GM18505 (cell line): Measurements from ENCODE around the gene CYFIP1.

ENCODE experiments used
- ATAC-seq: cut with Tn5 transposase; IDR thresholded peaks from one replicate; pipeline ENCODE4 v1.9.1; 2021; ENCODE audit not compliant: unreplicated experiment
- POLR2A ChIP-seq: IDR thresholded peaks from 4 replicates; pipeline ENCODE4 v1.6.1; 2011; ENCODE audit warnings: borderline replicate concordance; ENCODE audit not compliant: insufficient read depth, insufficient read length; ENCODE audit errors: extremely low read depth

CYFIP1 gene

GRCh38 chr15:22831473-22831872 is 148.7 kb downstream of the CYFIP1 start:
- ATAC-seq, result no peak
- no peak for TF ChIP-seq POLR2A

- TF ChIP-seq POLR2A, result no peak
- no peak for ATAC-seq
These were observed 153.0 kb downstream of the CYFIP1 start for GRCh38 chr15:22827125-22827524.

DNA sequence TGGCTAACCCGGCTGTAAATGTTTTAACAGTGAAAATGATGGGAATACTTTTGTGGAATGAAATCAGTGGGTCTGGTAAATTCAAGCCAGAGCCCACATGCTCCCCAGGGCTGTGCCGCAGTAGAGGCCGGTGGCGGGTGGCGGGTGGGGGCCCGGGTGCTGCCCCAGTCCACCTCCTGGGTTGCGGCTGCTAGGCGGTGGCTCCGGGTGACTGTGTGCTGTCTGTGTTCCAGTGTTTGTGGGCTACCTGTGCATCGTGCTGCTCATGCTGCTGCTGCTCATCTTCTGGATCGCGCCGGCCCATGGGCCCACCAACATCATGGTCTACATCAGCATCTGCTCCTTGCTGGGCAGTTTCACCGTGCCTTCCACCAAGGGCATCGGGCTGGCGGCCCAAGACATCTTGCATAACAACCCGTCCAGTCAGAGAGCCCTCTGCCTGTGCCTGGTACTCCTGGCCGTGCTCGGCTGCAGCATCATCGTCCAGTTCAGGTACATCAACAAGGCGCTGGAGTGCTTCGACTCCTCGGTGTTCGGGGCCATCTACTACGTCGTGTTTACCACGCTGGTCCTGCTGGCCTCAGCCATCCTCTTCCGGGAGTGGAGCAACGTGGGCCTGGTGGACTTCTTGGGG is 156.6 kb downstream of the CYFIP1 start:
- no peak for TF ChIP-seq POLR2A
- ATAC-seq, result no peak

DNA sequence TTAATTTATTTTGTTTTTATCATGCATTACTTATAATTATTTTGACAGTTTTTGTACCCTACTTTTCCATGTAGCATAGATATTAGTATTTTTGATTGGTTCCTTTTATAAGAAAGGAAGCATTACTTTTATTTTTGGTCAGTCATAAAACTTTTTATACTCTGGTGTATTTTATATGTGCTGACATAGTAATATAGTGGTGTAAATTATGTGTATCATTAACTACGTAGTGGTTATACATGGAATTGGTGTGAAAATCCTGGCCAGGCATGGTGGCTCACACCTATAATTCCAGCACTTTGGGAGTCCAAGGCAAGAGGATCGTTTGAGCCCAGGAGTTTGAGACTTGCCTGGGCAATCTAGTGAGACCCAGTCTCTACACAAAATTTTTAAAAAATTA is 160.5 kb downstream of the CYFIP1 start:
- no peak for TF ChIP-seq POLR2A
- no peak for ATAC-seq
